ENCODE data around the gene RNF217.
"Not testable (repeated sequence)": the region's sequence is repeated elsewhere in the genome, so short reads cannot be mapped to it uniquely, and the experiment has no call there.

The RNF217 gene

GRCh38 chr6:124962639-124963415 is 590 bp downstream of the RNF217 start:
- no peak overlapping the region for H3K4me2 ChIP-seq
- no peak overlapping the region for H3K27ac ChIP-seq
- no peaks in the 10 kb centered on the region for H3K36me3 ChIP-seq

DNA sequence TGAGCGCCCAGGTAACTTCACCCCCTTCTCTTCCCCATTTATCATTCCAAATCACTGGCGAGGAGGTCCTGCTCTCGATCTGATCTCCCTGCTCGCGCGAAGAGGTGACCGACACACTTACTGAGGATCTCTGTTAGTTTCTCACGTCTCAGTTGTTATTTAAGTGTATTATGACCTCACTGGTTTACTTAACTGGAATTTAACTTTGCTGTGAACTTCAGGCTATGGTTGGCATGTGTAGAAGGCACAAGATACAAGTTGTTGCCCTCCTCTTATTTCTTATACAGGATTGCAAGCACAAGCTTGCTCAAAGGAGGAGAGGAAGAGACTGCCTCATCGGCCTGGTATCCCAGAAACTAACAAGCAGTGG is 1.2 kb downstream of the RNF217 start:
- H3K36me3 ChIP-seq = no peaks in the 10 kb centered on the region
- H3K27me3 ChIP-seq = no peaks in the 10 kb centered on the region
- no peaks in the 10 kb centered on the region for H3K4me1 ChIP-seq
- H3K9me3 ChIP-seq = peaks cover 16% of the 10 kb centered on the region
- no peak for TF ChIP-seq Cebpa-rat (IDR thresholded peaks at IDR 0.05)
- H3K4me3 ChIP-seq = no peak overlapping the region
- H3K27ac ChIP-seq = no peak overlapping the region
- no peaks in the 10 kb centered on the region for H4K20me1 ChIP-seq
- H3K9ac ChIP-seq = no peak overlapping the region
- no peak overlapping the region for H3K4me2 ChIP-seq

More at GRCh38 chr6:124962639-124963415, 590 bp downstream of the RNF217 start:
- H3K4me3 ChIP-seq = no peak overlapping the region
- H4K20me1 ChIP-seq = no peaks in the 10 kb centered on the region
- no peaks in the 10 kb centered on the region for H3K27me3 ChIP-seq
- H3K9ac ChIP-seq = no peak overlapping the region
- no peak for TF ChIP-seq Cebpa-rat (IDR thresholded peaks at IDR 0.05)
- no peaks in the 10 kb centered on the region for H3K4me1 ChIP-seq
- H3K9me3 ChIP-seq = peaks cover 16% of the 10 kb centered on the region

DNA sequence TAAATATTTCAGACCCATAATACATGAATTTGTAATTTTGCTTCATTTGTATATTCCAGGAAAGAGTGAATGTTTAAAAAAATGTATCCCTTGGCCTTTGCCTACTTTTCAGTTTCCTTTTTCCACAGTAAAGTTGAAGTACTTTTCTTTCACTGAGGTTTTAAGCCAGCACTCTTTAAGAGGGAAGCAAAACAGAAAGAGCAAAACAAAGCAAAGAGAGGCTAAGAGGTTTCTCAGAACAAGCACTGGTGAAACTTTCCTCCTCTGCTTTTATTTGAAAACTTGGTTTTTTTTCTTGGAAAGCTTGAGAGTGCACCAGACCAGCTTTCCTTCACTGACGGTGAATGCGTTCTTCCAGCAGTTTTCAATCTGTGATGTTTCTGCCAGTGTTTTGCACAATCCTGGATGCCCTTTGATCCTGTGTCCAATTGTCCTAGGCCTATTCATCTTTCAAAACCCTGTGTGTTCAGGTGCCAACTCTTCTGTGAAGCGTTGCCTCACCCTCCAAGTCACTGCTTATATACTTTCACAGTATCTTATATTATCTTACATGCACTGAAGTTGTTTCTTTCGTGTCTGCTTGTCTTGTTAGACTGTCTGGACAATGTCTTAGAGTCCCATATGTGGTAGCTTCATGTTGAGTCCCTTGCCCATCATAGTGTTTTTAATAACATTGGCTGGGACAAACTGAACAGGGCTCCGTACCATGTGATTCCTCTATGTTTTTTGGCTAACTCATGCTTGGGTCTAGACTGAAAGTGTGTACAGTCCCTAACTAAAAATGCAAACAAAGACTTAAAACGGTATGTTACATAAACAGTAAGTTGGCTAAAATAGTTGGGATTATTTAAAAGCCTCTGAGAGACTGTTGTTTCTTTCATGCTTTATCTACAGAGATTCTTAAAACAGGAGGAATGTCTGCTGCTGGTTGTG is 1.9 kb downstream of the RNF217 start:
- Histone ChIP-seq H4K20me1 (no peaks in the 10 kb centered on the region), H3K9ac (no peak overlapping the region), H3K27ac (no peak overlapping the region), H3K4me2 (no peak overlapping the region), H3K36me3 (no peaks in the 10 kb centered on the region), H3K4me1 (no peaks in the 10 kb centered on the region), H3K27me3 (no peaks in the 10 kb centered on the region), H3K9me3 (peaks cover 16% of the 10 kb centered on the region), H3K4me3 (no peak overlapping the region)
- no peak for TF ChIP-seq Cebpa-rat (IDR thresholded peaks at IDR 0.05)

DNA sequence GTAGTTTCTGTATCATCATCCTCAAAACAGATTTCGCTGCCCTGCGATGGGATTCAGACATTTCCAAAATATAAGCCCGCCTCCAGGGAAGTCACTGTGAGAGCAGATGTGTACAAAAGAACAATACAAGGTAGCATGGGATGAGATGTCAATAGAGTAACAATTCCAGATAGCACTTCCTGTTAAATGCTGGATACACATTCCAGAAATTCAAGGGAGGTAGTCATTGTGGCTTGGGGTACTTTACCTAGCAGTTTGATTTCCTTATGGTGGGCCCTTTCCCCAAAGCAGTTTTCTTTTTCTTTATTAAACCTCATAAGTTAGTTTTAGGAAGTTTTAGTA is 2.5 kb downstream of the RNF217 start:
- Histone ChIP-seq H3K4me1 (no peaks in the 10 kb centered on the region), H3K36me3 (no peaks in the 10 kb centered on the region), H3K4me3 (no peak overlapping the region), H3K27me3 (no peaks in the 10 kb centered on the region), H3K4me2 (no peak overlapping the region), H3K9me3 (peaks cover 16% of the 10 kb centered on the region), H3K9ac (no peak overlapping the region), H3K27ac (no peak overlapping the region), H4K20me1 (no peaks in the 10 kb centered on the region)
- no peak for TF ChIP-seq Cebpa-rat (IDR thresholded peaks at IDR 0.05)

DNA sequence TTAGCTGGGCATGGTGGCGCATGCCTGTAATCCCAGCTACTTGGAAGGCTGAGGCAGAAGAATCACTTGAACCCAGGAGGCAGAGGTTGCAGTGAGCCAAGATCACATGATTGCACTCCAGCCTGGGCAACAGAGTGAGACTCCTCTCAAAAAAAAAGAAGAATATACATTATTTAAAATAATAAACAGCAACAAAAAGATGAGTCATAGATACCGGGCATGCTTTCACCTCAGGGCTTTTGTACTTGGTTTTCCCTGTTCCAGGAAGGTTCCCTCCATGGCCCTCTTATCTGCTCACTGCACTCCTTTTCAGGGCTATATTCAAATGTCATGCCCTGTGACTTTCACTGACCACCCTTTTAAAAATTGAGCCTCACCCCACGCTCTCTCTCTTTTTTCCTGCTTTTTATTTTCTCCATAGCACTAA is 3.2 kb downstream of the RNF217 start:
- H4K20me1 ChIP-seq, H3K9ac ChIP-seq, H3K4me2 ChIP-seq, H3K27me3 ChIP-seq, H3K27ac ChIP-seq, H3K4me1 ChIP-seq, H3K36me3 ChIP-seq, H3K4me3 ChIP-seq: not testable (repeated sequence)
- peaks cover 16% of the 10 kb centered on the region for H3K9me3 ChIP-seq

DNA sequence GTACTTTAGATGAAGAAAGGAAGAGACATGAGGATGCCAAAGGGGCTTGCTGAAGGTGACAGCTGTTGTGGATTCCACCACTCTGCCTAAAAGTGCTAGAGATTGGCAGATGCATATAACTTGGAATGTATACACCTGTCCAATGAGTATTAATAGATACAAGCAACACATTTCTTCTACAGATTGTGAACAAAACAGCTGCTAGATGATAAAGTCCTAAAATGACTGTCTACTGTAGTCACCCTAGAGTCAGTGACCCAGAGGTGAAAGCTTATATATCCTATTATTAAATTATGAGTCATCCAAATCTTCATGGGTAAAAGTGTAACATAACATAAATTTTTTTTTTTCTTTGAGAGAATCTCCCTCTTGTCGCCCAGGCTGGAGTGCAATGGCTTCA is 5.2 kb downstream of the RNF217 start:
- no peak overlapping the region for H3K4me3 ChIP-seq
- H3K4me1 ChIP-seq = no peaks in the 10 kb centered on the region
- H3K36me3 ChIP-seq = no peaks in the 10 kb centered on the region
- no peak overlapping the region for H3K9ac ChIP-seq
- no peaks in the 10 kb centered on the region for H4K20me1 ChIP-seq
- H3K9me3 ChIP-seq = peaks cover 8% of the 10 kb centered on the region
- no peak overlapping the region for H3K4me2 ChIP-seq
- no peaks in the 10 kb centered on the region for H3K27me3 ChIP-seq
- no peak for TF ChIP-seq Cebpa-rat (IDR thresholded peaks at IDR 0.05)
- no peak overlapping the region for H3K27ac ChIP-seq

GRCh38 chr6:124968401-124968800 is 6.2 kb downstream of the RNF217 start:
- Histone ChIP-seq H3K9ac (no peak overlapping the region), H3K4me1 (no peaks in the 10 kb centered on the region), H3K9me3 (no peaks in the 10 kb centered on the region), H3K36me3 (no peaks in the 10 kb centered on the region), H3K4me3 (no peak overlapping the region), H3K4me2 (no peak overlapping the region), H3K27me3 (no peaks in the 10 kb centered on the region), H3K27ac (no peak overlapping the region), H4K20me1 (no peaks in the 10 kb centered on the region)
- no peak for TF ChIP-seq Cebpa-rat (IDR thresholded peaks at IDR 0.05)

- Histone ChIP-seq H3K36me3 (no peaks in the 10 kb centered on the region), H3K27me3 (no peaks in the 10 kb centered on the region), H3K9ac (no peak overlapping the region), H3K4me2 (no peak overlapping the region), H3K9me3 (no peaks in the 10 kb centered on the region), H4K20me1 (no peaks in the 10 kb centered on the region), H3K4me1 (no peaks in the 10 kb centered on the region), H3K27ac (no peak overlapping the region), H3K4me3 (no peak overlapping the region)
- no peak for TF ChIP-seq Cebpa-rat (IDR thresholded peaks at IDR 0.05)
Observed at GRCh38 chr6:124970243-124970642, 8.0 kb downstream of the RNF217 start.

DNA sequence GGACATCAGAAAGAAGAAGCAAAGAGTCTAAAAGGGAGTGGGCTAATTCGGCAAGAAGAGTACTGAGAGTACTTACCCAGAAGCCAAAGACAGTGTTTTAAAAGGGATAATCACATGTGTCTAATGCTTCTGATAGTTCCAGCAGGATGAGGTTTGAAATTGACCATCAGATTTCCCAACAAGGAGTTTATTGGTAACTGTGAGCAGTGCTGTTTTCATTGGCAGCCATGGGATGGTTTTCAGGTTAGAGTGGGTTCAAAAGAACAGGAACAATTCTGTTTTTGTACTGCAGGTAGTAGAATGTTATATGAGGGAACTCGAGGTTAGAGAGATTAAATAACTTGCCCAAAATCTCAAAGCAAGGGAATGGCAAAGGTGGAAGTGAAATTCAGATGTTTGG is 8.5 kb downstream of the RNF217 start:
- H3K4me3 ChIP-seq = no peak overlapping the region
- no peaks in the 10 kb centered on the region for H3K9me3 ChIP-seq
- no peaks in the 10 kb centered on the region for H3K36me3 ChIP-seq
- H3K9ac ChIP-seq = no peak overlapping the region
- H4K20me1 ChIP-seq = no peaks in the 10 kb centered on the region
- H3K27ac ChIP-seq = no peak overlapping the region
- no peaks in the 10 kb centered on the region for H3K27me3 ChIP-seq
- no peaks in the 10 kb centered on the region for H3K4me1 ChIP-seq
- TF ChIP-seq Cebpa-rat (IDR thresholded peaks at IDR 0.05) = no peak
- no peak overlapping the region for H3K4me2 ChIP-seq

- no peaks in the 10 kb centered on the region for H3K27me3 ChIP-seq
- no peaks in the 10 kb centered on the region for H3K4me1 ChIP-seq
- peaks cover 9% of the 10 kb centered on the region for H3K9me3 ChIP-seq
- H3K9ac ChIP-seq = no peak overlapping the region
- no peak overlapping the region for H3K4me2 ChIP-seq
- H3K27ac ChIP-seq = no peak overlapping the region
- no peaks in the 10 kb centered on the region for H3K36me3 ChIP-seq
- no peak for TF ChIP-seq Cebpa-rat (IDR thresholded peaks at IDR 0.05)
- no peak overlapping the region for H3K4me3 ChIP-seq
- H4K20me1 ChIP-seq = no peaks in the 10 kb centered on the region
Observed at GRCh38 chr6:124973780-124974179, 11.5 kb downstream of the RNF217 start.

Data from BLaER1 (cell line).